Mesenchymal stem cell (in vitro differentiated cells and primary cell): ENCODE data around the gene TRAF2.
"Not testable (repeated sequence)": the region's sequence is repeated elsewhere in the genome, so short reads cannot be mapped to it uniquely, and the experiment has no call there.

Experiments
- DNase-seq: peaks from one replicate; pipeline ENCODE4 v3.0.0-alpha.2; 2013
- H2AFZ ChIP-seq: one replicate; pipeline ENCODE4 v1.6.1; 2013; ENCODE audit warnings: low read depth, mild to moderate bottlenecking, control low read depth, inconsistent platforms, low read length, moderate library complexity
- H2AK5ac ChIP-seq: 2 replicates; pipeline ENCODE4 v1.6.1; 2013; ENCODE audit warnings: low read length, moderate library complexity, mild to moderate bottlenecking, inconsistent platforms; ENCODE audit not compliant: severe bottlenecking
- H2BK120ac ChIP-seq: one replicate; pipeline ENCODE4 v1.6.1; 2013; ENCODE audit warnings: low read depth, mild to moderate bottlenecking, inconsistent platforms, low read length, moderate library complexity
- H2BK12ac ChIP-seq, 2 experiments: one replicate each; pipeline ENCODE4 v1.6.1; 2013; ENCODE audit warnings: inconsistent platforms in 2 of 2, low read length in 2 of 2, mild to moderate bottlenecking in 2 of 2, moderate library complexity in 2 of 2, control low read depth in 1 of 2
- H2BK15ac ChIP-seq: one replicate; pipeline ENCODE4 v1.6.1; 2013; ENCODE audit warnings: mild to moderate bottlenecking, low read depth, inconsistent platforms; ENCODE audit not compliant: poor library complexity, severe bottlenecking
- H2BK5ac ChIP-seq: 2 replicates; pipeline ENCODE4 v1.6.1; 2013; ENCODE audit warnings: low read depth, mild to moderate bottlenecking, low read length, control low read depth, inconsistent platforms; ENCODE audit not compliant: poor library complexity, severe bottlenecking
- H3K14ac ChIP-seq, 2 experiments: one replicate each; pipeline ENCODE4 v1.6.1; 2013; ENCODE audit warnings: inconsistent platforms in 2 of 2, low read length in 2 of 2, control low read depth in 1 of 2, mild to moderate bottlenecking in 1 of 2, moderate library complexity in 1 of 2
- H3K18ac ChIP-seq, 2 experiments: one replicate each; pipeline ENCODE4 v1.6.1; 2013; ENCODE audit warnings: inconsistent platforms in 2 of 2, low read length in 2 of 2, control low read depth in 1 of 2, low read depth in 1 of 2, mild to moderate bottlenecking in 1 of 2
- H3K23ac ChIP-seq, 2 experiments: one replicate each; pipeline ENCODE4 v1.6.1; 2013; ENCODE audit warnings: inconsistent platforms in 2 of 2, low read length in 2 of 2, mild to moderate bottlenecking in 2 of 2, moderate library complexity in 2 of 2, control low read depth in 1 of 2
- H3K27ac ChIP-seq: 2 replicates; pipeline ENCODE4 v1.5.1; 2013; ENCODE audit warnings: mild to moderate bottlenecking, moderate library complexity, low read length, control low read depth, inconsistent platforms; ENCODE audit not compliant: poor library complexity, severe bottlenecking
- H3K27me3 ChIP-seq, 2 experiments: 2 replicates each; pipeline versions ENCODE4 v1.6.1 to v1.7.0; 2013; ENCODE audit warnings: low read length in 2 of 2, mild to moderate bottlenecking in 2 of 2, moderate library complexity in 2 of 2, control low read depth in 1 of 2, inconsistent platforms in 1 of 2; ENCODE audit not compliant: control insufficient read depth in 1 of 2, insufficient read depth in 1 of 2
- H3K36me3 ChIP-seq, 2 experiments: 2 replicates each; pipeline versions ENCODE4 v1.6.1 to v1.7.0; 2013; ENCODE audit warnings: low read length in 2 of 2, control low read depth in 1 of 2, inconsistent platforms in 1 of 2, low read depth in 1 of 2, mild to moderate bottlenecking in 1 of 2; ENCODE audit not compliant: insufficient read depth in 2 of 2, control insufficient read depth in 1 of 2
- H3K4ac ChIP-seq, 2 experiments: one replicate each; pipeline ENCODE4 v1.6.1; 2013; ENCODE audit warnings: inconsistent platforms in 2 of 2, low read length in 2 of 2, mild to moderate bottlenecking in 2 of 2, moderate library complexity in 2 of 2, control low read depth in 1 of 2, low read depth in 1 of 2
- H3K4me1 ChIP-seq: 2 replicates; pipeline ENCODE4 v1.6.1; 2013; ENCODE audit warnings: low read depth, low read length, control low read depth; ENCODE audit not compliant: control insufficient read depth, insufficient read depth
- H3K4me2 ChIP-seq: 2 replicates; pipeline ENCODE4 v1.6.1; 2013; ENCODE audit warnings: low read length, mild to moderate bottlenecking, inconsistent platforms; ENCODE audit not compliant: poor library complexity, severe bottlenecking
- H3K4me3 ChIP-seq, 2 experiments: 2 replicates each; pipeline versions ENCODE4 v1.5.1 to v1.7.0; 2013; ENCODE audit warnings: low read length in 2 of 2, mild to moderate bottlenecking in 2 of 2, control low read depth in 1 of 2, low read depth in 1 of 2; ENCODE audit not compliant: insufficient read depth in 1 of 2
- H3K79me1 ChIP-seq: replicated peaks from 2 replicates; pipeline ENCODE4 v1.6.1; 2013; ENCODE audit warnings: mild to moderate bottlenecking, control low read depth, low read length, inconsistent platforms; ENCODE audit not compliant: poor library complexity, severe bottlenecking
- H3K9ac ChIP-seq: 2 replicates; pipeline ENCODE4 v1.7.0; 2013; ENCODE audit warnings: mild to moderate bottlenecking, low read length, moderate library complexity
- H3K9me3 ChIP-seq: 2 replicates; pipeline ENCODE4 v1.7.0; 2013; ENCODE audit warnings: mild to moderate bottlenecking, low read length; ENCODE audit not compliant: control insufficient read depth
- H4K8ac ChIP-seq: one replicate; pipeline ENCODE4 v1.6.1; 2013; ENCODE audit warnings: inconsistent platforms, mild to moderate bottlenecking, low read length, moderate library complexity
- H4K91ac ChIP-seq: one replicate; pipeline ENCODE4 v1.6.1; 2013; ENCODE audit warnings: mild to moderate bottlenecking, low read length, inconsistent platforms
- WGBS: methylation state at CpG from one replicate; pipeline ENCODE4 v1.1.7; 2013; ENCODE audit warnings: mixed read lengths; 5-methylcytosine and 5-hydroxymethylcytosine counted together

The TRAF2 gene

DNA sequence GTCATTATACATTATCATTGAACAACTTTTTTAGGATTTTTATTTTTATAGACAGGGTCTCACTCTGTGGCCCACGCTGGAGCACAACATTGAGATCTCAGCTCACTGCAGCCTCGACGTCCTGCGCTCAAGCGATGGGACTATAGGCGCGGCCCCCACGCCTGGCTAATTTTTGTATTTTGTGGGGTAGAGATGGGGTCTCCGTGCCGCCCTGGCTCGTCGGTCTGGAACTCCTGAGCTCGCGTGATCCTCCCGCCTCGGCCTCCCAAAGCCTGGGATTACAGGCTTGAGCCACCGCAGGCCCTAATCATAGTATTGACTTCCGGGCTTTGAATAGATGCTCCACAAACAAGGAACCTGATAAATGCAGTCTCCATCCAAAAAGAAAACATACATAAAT is 18.8 kb upstream of the TRAF2 start:
- peak overlapping the region in 1 of 2 experiments; percentile 76 for H3K4me3 ChIP-seq
- H2BK15ac ChIP-seq: no peak overlapping the region
- no peak overlapping the region for H2BK12ac ChIP-seq
- H2AK5ac ChIP-seq: no peak overlapping the region
- no peak overlapping the region for H2BK120ac ChIP-seq
- no peak overlapping the region for H2BK5ac ChIP-seq
- WGBS: 98% methylated on average over 17 of the region's 18 CpGs
- H3K4me2 ChIP-seq: no peak overlapping the region
- H3K79me1 ChIP-seq: peaks cover 16% of the 10 kb centered on the region
- H3K27me3 ChIP-seq: no peaks in the 10 kb centered on the region
- H2AFZ ChIP-seq: no peak overlapping the region
- no peak for DNase-seq
- peaks cover 23 to 26% of the 10 kb centered on the region in 2 experiments for H3K36me3 ChIP-seq
- H3K23ac ChIP-seq: no peak overlapping the region
- no peak overlapping the region for H4K91ac ChIP-seq
- no peak overlapping the region for H3K9ac ChIP-seq
- H3K14ac ChIP-seq: no peak overlapping the region
- H3K4ac ChIP-seq: no peak overlapping the region
- H3K18ac ChIP-seq: no peak overlapping the region
- H3K9me3 ChIP-seq: no peaks in the 10 kb centered on the region
- H3K4me1 ChIP-seq: peaks cover 10% of the 10 kb centered on the region
- H3K27ac ChIP-seq: no peak overlapping the region
- H4K8ac ChIP-seq: no peak overlapping the region

DNA sequence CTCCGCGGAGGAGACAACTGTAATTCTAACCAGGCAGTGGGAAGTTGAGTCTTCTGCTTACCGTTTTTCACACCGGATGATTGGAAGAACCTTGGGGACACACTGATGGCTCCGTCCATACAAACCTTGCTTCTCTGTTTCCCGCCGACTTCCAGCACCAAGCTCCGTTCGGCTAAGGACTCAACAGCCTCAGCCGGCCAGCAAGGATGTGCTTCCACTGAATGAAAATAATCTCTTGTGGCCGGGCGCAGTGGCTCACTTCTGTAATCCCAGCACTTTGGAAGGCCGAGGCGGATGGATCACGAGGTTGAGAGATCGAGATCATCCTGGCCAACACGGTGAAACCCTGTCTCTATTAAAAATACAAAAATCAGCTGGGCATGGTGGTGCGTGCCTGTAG is 18.4 kb upstream of the TRAF2 start:
- Histone ChIP-seq H3K79me1 (peaks cover 13% of the 10 kb centered on the region), H3K14ac (no peak overlapping the region), H3K4me2 (no peak overlapping the region), H2BK12ac (no peak overlapping the region), H4K8ac (no peak overlapping the region), H3K4me3 (no peak overlapping the region), H3K9me3 (no peaks in the 10 kb centered on the region), H4K91ac (no peak overlapping the region), H2AFZ (no peak overlapping the region), H3K4me1 (peaks cover 10% of the 10 kb centered on the region), H2AK5ac (no peak overlapping the region), H3K9ac (no peak overlapping the region), H3K4ac (no peak overlapping the region), H3K18ac (no peak overlapping the region), H2BK120ac (no peak overlapping the region), H2BK5ac (no peak overlapping the region), H3K23ac (no peak overlapping the region), H3K27ac (no peak overlapping the region), H3K27me3 (no peaks in the 10 kb centered on the region), H2BK15ac (no peak overlapping the region), H3K36me3 (peaks cover 19 to 22% of the 10 kb centered on the region in 2 experiments)
- 97% methylated on average over 18 of the region's 18 CpGs for WGBS
- DNase-seq: no peak

DNA sequence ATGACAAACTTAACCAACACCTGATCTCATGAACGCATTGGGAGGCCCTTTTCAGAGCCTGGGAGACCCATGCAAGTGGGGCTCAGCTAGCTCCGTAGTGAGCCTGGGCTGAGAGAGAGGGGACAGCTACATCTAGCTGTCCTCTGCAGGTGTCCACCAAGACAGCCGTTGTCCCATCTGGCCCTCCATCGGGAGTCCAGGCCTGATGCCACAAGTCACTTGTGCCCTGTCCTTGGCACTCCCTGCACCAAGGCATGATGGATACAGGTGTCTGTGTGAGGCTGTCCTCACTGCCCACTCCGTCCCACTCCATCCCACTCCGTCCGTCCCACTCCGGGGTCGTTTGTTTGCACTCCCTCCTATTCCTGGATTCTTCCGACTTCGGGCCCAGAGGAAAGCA is 17.7 kb upstream of the TRAF2 start:
- Histone ChIP-seq H2BK12ac (no peak overlapping the region), H3K9ac (no peak overlapping the region), H3K23ac (no peak overlapping the region), H3K27me3 (no peaks in the 10 kb centered on the region), H2AK5ac (no peak overlapping the region), H4K8ac (no peak overlapping the region), H2BK15ac (no peak overlapping the region), H3K79me1 (peaks cover 6% of the 10 kb centered on the region), H2BK5ac (no peak overlapping the region), H2AFZ (no peak overlapping the region), H3K4me3 (no peak overlapping the region), H3K27ac (no peak overlapping the region), H3K36me3 (peaks cover 12 to 14% of the 10 kb centered on the region in 2 experiments), H3K4ac (no peak overlapping the region), H3K4me1 (peaks cover 9% of the 10 kb centered on the region), H3K18ac (no peak overlapping the region), H2BK120ac (no peak overlapping the region), H3K4me2 (no peak overlapping the region), H4K91ac (no peak overlapping the region), H3K9me3 (no peaks in the 10 kb centered on the region), H3K14ac (no peak overlapping the region)
- DNase-seq: no peak
- 95% methylated on average over 11 of the region's 11 CpGs for WGBS

DNA sequence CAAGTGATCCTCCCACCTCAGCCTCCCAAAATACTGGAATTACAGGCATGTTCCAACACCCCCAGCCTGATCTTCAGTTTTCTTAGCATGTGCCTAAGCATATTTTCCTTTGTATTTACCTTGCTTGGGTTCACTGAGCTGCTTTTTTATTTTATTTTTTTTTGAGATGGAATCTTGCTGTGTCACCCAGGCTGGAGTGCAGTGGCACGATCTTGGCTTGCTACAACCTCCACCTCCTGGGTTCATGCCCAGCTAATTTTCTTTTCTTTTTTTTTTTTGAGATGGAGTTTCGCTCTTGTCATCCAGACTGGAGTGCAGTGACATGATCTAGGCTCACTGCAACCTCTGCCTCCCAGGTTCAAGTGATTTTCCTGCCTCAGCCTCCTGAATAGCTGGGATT is 16.7 kb upstream of the TRAF2 start:
- H3K14ac ChIP-seq, H2BK15ac ChIP-seq, H3K18ac ChIP-seq, H3K4me2 ChIP-seq, H4K91ac ChIP-seq, H2AFZ ChIP-seq, H3K4me1 ChIP-seq, DNase-seq, H2AK5ac ChIP-seq, H2BK120ac ChIP-seq, H3K4ac ChIP-seq, H3K23ac ChIP-seq, H3K27ac ChIP-seq, H3K9ac ChIP-seq, H3K4me3 ChIP-seq, H3K79me1 ChIP-seq, H4K8ac ChIP-seq, H3K9me3 ChIP-seq, H3K27me3 ChIP-seq, H3K36me3 ChIP-seq, H2BK5ac ChIP-seq, H2BK12ac ChIP-seq: not testable (repeated sequence)
- 83% methylated on average over 2 of the region's 2 CpGs for WGBS
